Measurements from ENCODE around the gene RYR2.

DNA sequence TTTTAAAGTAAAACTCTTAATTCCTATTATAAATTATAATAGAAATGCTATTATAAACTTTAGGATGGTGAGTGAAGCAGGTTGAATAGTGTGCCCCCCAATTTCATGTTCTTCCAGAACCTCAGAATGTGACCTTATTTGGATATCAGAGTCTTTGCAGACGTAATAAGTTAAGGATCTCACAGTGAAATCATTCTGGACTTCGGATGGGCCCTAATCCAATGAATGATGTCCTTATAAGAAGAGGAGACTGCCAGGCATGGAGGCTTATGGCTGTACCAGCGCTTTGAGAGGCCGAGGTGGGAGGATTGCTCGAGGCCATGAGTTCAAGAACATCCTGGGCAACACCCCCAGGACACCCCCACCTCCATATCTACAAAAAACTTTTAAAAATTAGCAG lies 28.4 kb upstream of the RYR2 start:
- no peak for TF ChIP-seq POLR2A (IDR thresholded peaks at IDR 0.05)
- TF ChIP-seq, protein P1, sequence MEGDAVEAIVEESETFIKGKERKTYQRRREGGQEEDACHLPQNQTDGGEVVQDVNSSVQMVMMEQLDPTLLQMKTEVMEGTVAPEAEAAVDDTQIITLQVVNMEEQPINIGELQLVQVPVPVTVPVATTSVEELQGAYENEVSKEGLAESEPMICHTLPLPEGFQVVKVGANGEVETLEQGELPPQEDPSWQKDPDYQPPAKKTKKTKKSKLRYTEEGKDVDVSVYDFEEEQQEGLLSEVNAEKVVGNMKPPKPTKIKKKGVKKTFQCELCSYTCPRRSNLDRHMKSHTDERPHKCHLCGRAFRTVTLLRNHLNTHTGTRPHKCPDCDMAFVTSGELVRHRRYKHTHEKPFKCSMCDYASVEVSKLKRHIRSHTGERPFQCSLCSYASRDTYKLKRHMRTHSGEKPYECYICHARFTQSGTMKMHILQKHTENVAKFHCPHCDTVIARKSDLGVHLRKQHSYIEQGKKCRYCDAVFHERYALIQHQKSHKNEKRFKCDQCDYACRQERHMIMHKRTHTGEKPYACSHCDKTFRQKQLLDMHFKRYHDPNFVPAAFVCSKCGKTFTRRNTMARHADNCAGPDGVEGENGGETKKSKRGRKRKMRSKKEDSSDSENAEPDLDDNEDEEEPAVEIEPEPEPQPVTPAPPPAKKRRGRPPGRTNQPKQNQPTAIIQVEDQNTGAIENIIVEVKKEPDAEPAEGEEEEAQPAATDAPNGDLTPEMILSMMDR (IDR thresholded peaks at IDR 0.05), result no peak
- peak in 1 of 4 donors; percentile 13 for TF ChIP-seq POLR2AphosphoS5 (IDR thresholded peaks at IDR 0.05)
- TF ChIP-seq EP300 (IDR thresholded peaks at IDR 0.05), result no peak
